PC-9 (cell line): Measurements from ENCODE around the gene UMAD1. TPM values are rescaled to one million over a fixed set of nuclear protein-coding genes. Genes with fewer than 3 reads are reported as not detected.

Experiments
- BruUV-seq: library from RNA; stranded (reverse); fragments of 400-500 nt; replicated peaks from 2 replicates; lab custom pipeline; 2021; lab: Mats Ljungman, UMichigan
- CTCF ChIA-PET: fragments of 300-600 bp; sonication (Branson Sonifier 250); formaldehyde crosslinking; loops from one replicate; lab custom pipeline; 2022; ENCODE audit warnings: antibody characterized with exemption; lab: Charles Lee
- POLR2A ChIA-PET: fragments of 300-600 bp; sonication (Branson Sonifier 250); formaldehyde crosslinking; loops from one replicate; lab custom pipeline; 2022; ENCODE audit warnings: antibody characterized with exemption; ENCODE audit not compliant: unreplicated experiment; lab: Charles Lee
- DNase-seq, 2 experiments: peaks; one replicate each; pipeline versions ENCODE4 v3.0.0 to v3.0.0-alpha.2; 2015 to 2022; ENCODE audit warnings: mixed read lengths in 1 of 2
- H2AFZ ChIP-seq: fragments of 200-600 bp; sonication (generic); 2 replicates; pipeline ENCODE4 v1.8.1; 2017; ENCODE audit warnings: antibody characterized with exemption
- H3F3A ChIP-seq: fragments of 200-600 bp; sonication (generic); 2 replicates; pipeline ENCODE4 v1.8.1; 2017; ENCODE audit warnings: antibody characterized with exemption, mild to moderate bottlenecking, low read depth; ENCODE audit not compliant: insufficient read depth
- H3K27ac ChIP-seq: fragments of 200-600 bp; sonication (generic); 2 replicates; pipeline ENCODE4 v1.6.1; 2016; ENCODE audit warnings: mixed run types
- H3K27me3 ChIP-seq: fragments of 200-600 bp; sonication (generic); 2 replicates; pipeline ENCODE4 v1.6.1; 2016; ENCODE audit warnings: low read depth, mixed run types; ENCODE audit not compliant: insufficient read depth
- H3K36me3 ChIP-seq: fragments of 200-600 bp; sonication (generic); 2 replicates; pipeline ENCODE4 v1.6.1; 2016; ENCODE audit warnings: low read depth, mixed run types
- H3K4me1 ChIP-seq: fragments of 200-600 bp; sonication (generic); replicated peaks from 2 replicates; pipeline ENCODE4 v1.6.1; 2016; ENCODE audit warnings: mixed run types; ENCODE audit not compliant: insufficient read depth
- H3K4me2 ChIP-seq: fragments of 200-600 bp; sonication (generic); 2 replicates; pipeline ENCODE4 v1.6.1; 2017; ENCODE audit warnings: mixed run types
- H3K4me3 ChIP-seq: fragments of 200-600 bp; sonication (generic); 2 replicates; pipeline ENCODE4 v1.6.1; 2016; ENCODE audit warnings: mixed run types
- H3K79me2 ChIP-seq: fragments of 200-600 bp; sonication (generic); 2 replicates; pipeline ENCODE4 v1.6.1; 2017; ENCODE audit warnings: low read depth, mixed run types
- H3K9me2 ChIP-seq: fragments of 200-600 bp; sonication (generic); 2 replicates; pipeline ENCODE4 v1.8.1; 2017; ENCODE audit warnings: mild to moderate bottlenecking; ENCODE audit not compliant: insufficient read depth
- H3K9me3 ChIP-seq: fragments of 200-600 bp; sonication (generic); 2 replicates; pipeline ENCODE4 v1.8.1; 2016; ENCODE audit warnings: low read depth; ENCODE audit not compliant: insufficient read depth
- H4K20me1 ChIP-seq: fragments of 200-600 bp; sonication (generic); 2 replicates; pipeline ENCODE4 v1.8.1; 2017; ENCODE audit not compliant: insufficient read depth
- CTCF ChIP-seq: fragments of 200-600 bp; sonication (generic); conservative IDR thresholded peaks from 2 replicates; pipeline ENCODE4 v1.6.1; 2017; ENCODE audit warnings: mixed run types, antibody characterized with exemption, mild to moderate bottlenecking, moderate library complexity
- EZH2 ChIP-seq: fragments of 200-600 bp; sonication (generic); IDR thresholded peaks from 2 replicates; pipeline ENCODE4 v1.8.0; 2017; ENCODE audit warnings: antibody characterized with exemption, low read depth
- intact Hi-C: fragments of 100-400 bp; cut with micrococcal nuclease; formaldehyde crosslinking; loops from one replicate; pipeline ENCODE4 v1.10.0; 2022; ENCODE audit not compliant: unreplicated experiment
- total RNA-seq: library from RNA; stranded (reverse); gene quantifications from 2 replicates; pipeline ENCODE4 v1.2.3, GENCODE V29; 2021

The UMAD1 gene
- total RNA-seq, 1 experiment from 2014 or later: 20.5 TPM

- no peaks in the 10 kb centered on the region for H3K79me2 ChIP-seq
- H3K9me2 ChIP-seq: no peaks in the 10 kb centered on the region
- H3K27me3 ChIP-seq: no peaks in the 10 kb centered on the region
- peaks cover 48% of the 10 kb centered on the region for H3K4me1 ChIP-seq
- H2AFZ ChIP-seq: no peak overlapping the region
- peak overlapping the region; percentile 71 for H3K27ac ChIP-seq
- TF ChIP-seq CTCF (no peak), EZH2 (no peak)
- ChIA-PET CTCF (interaction anchor here (1.1 kb wide), 1 partner anchor 84 kb away, joined by 5 read pairs; no protein-coding TSS in a partner anchor), POLR2A (interaction anchor here (0.6 kb wide), 1 partner anchor 1398 kb away, joined by 5 read pairs; no protein-coding TSS in a partner anchor)
- DNase-seq: peak in 1 of 2 experiments; percentile 88
- no TSS peak for BruUV-seq
- H3K36me3 ChIP-seq: no peaks in the 10 kb centered on the region
- H3K4me2 ChIP-seq: peak overlapping the region; percentile 55
- H3F3A ChIP-seq: peaks cover 20% of the 10 kb centered on the region
- intact Hi-C loops: loop anchor here (1.0 to 10.0 kb wide), 3 partner anchors 30 to 449 kb away; no protein-coding TSS in a partner anchor
- H3K9me3 ChIP-seq: peaks cover 4% of the 10 kb centered on the region; the same call in 1 of the 2 replicates
- H3K4me3 ChIP-seq: no peak overlapping the region
- no peaks in the 10 kb centered on the region for H4K20me1 ChIP-seq
Measured at GRCh38 chr7:7765422-7765821, 124.9 kb downstream of the UMAD1 start.

GRCh38 chr7:7766671-7767070, 126.1 kb downstream of the UMAD1 start:
- H3K27ac ChIP-seq: 0 out of 2 replicates have a peak overlapping the region, but pooled peaks have one; percentile 71
- intact Hi-C loops: loop anchor here (10.0 kb wide), 2 partner anchors 342 to 448 kb away; no protein-coding TSS in a partner anchor
- no peaks in the 10 kb centered on the region for H3K36me3 ChIP-seq
- no peak for DNase-seq
- ChIA-PET CTCF (interaction anchor here (1.7 kb wide), 1 partner anchor 14 kb away, joined by 4 read pairs; no protein-coding TSS in a partner anchor), POLR2A (no interaction called here)
- no peak overlapping the region for H3K4me2 ChIP-seq
- H3K4me3 ChIP-seq: no peak overlapping the region
- H2AFZ ChIP-seq: no peak overlapping the region
- peaks cover 2% of the 10 kb centered on the region; the same call in 1 of the 2 replicates for H3K9me3 ChIP-seq
- TF ChIP-seq EZH2 (no peak), CTCF (no peak)
- no peaks in the 10 kb centered on the region for H3K79me2 ChIP-seq
- no TSS peak for BruUV-seq
- peaks cover 20% of the 10 kb centered on the region for H3F3A ChIP-seq
- no peaks in the 10 kb centered on the region for H4K20me1 ChIP-seq
- H3K4me1 ChIP-seq: peaks cover 43% of the 10 kb centered on the region
- H3K9me2 ChIP-seq: no peaks in the 10 kb centered on the region
- H3K27me3 ChIP-seq: no peaks in the 10 kb centered on the region

- no peaks in the 10 kb centered on the region for H4K20me1 ChIP-seq
- no peaks in the 10 kb centered on the region for H3K79me2 ChIP-seq
- H3K4me3 ChIP-seq: no peak overlapping the region
- no peaks in the 10 kb centered on the region for H3K9me2 ChIP-seq
- POLR2A ChIA-PET: interaction anchor here (0.6 kb wide), 1 partner anchor 18 kb away, joined by 4 read pairs; no protein-coding TSS in a partner anchor
- peaks cover 16% of the 10 kb centered on the region; the same call in 1 of the 2 replicates for H3F3A ChIP-seq
- CTCF ChIA-PET: interaction anchor here (0.7 kb wide), 1 partner anchor 9 kb away, joined by 3 read pairs; no protein-coding TSS in a partner anchor
- TF ChIP-seq CTCF (no peak), EZH2 (no peak)
- intact Hi-C loops: loop anchor here (10.0 kb wide), 2 partner anchors 344 to 446 kb away; no protein-coding TSS in a partner anchor
- H3K27me3 ChIP-seq: no peaks in the 10 kb centered on the region
- no peak overlapping the region for H3K27ac ChIP-seq
- no peak for DNase-seq
- H3K4me1 ChIP-seq: peaks cover 27% of the 10 kb centered on the region
- H3K4me2 ChIP-seq: no peak overlapping the region
- H2AFZ ChIP-seq: no peak overlapping the region
- H3K36me3 ChIP-seq: no peaks in the 10 kb centered on the region
- H3K9me3 ChIP-seq: no peaks in the 10 kb centered on the region; the same call in 1 of the 2 replicates
- no TSS peak for BruUV-seq
Measured at GRCh38 chr7:7768977-7769709, 128.6 kb downstream of the UMAD1 start.
